IPS-20b (cell line): ENCODE measurements around the gene MKRN2OS.

Source experiments
- H3K27ac ChIP-seq: one replicate; pipeline ENCODE4 v1.5.1; 2013; ENCODE audit warnings: low read length
- H3K27me3 ChIP-seq: 2 replicates; pipeline ENCODE4 v1.6.1; 2013; ENCODE audit warnings: mild to moderate bottlenecking, low read length, inconsistent platforms; ENCODE audit not compliant: insufficient read depth
- H3K36me3 ChIP-seq: 2 replicates; pipeline ENCODE4 v1.6.1; 2013; ENCODE audit warnings: low read depth, mild to moderate bottlenecking, inconsistent platforms, low read length, moderate library complexity; ENCODE audit not compliant: insufficient read depth
- H3K4me1 ChIP-seq: 2 replicates; pipeline ENCODE4 v1.6.1; 2013; ENCODE audit warnings: mild to moderate bottlenecking, control low read depth, inconsistent platforms, low read length, moderate library complexity; ENCODE audit not compliant: insufficient read depth
- H3K4me3 ChIP-seq: 2 replicates; pipeline ENCODE4 v1.5.1; 2013; ENCODE audit warnings: mild to moderate bottlenecking, low read length, inconsistent platforms
- H3K9ac ChIP-seq: 2 replicates; pipeline ENCODE4 v1.6.1; 2013; ENCODE audit warnings: low read depth, mild to moderate bottlenecking, inconsistent platforms, low read length, moderate library complexity
- H3K9me3 ChIP-seq: 2 replicates; pipeline ENCODE4 v1.6.1; 2013; ENCODE audit warnings: mild to moderate bottlenecking, low read depth, low read length, inconsistent platforms; ENCODE audit not compliant: insufficient read depth

The MKRN2OS gene

GRCh38 chr3:12541625-12542024, 3.7 kb downstream of the MKRN2OS start:
- no peak overlapping the region for H3K4me3 ChIP-seq
- no peak overlapping the region for H3K27ac ChIP-seq
- no peak overlapping the region for H3K9ac ChIP-seq
- no peaks in the 10 kb centered on the region for H3K27me3 ChIP-seq
- H3K36me3 ChIP-seq: peaks cover 8% of the 10 kb centered on the region; the same call in 1 of the 2 replicates
- peaks cover 13% of the 10 kb centered on the region; the same call in 1 of the 2 replicates for H3K4me1 ChIP-seq
- no peaks in the 10 kb centered on the region for H3K9me3 ChIP-seq

DNA sequence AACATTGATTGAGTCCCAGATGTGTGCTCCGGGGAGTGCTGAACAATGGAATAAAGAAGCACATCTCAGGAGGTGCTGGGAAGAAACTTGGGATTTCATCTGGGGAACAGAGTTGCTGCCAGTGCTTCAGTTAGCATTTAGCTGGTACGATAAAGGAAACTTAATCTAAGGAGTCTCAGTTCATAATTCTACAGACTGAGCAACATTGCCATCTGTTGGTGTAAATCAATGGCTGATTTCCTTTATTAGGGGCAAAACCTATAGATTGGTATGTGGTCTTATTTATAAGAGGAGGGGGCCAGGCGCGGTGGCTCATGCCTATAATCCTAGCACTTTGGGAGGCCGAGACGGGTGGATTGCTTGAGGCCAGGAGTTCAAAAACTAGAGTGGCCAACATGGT, 8.9 kb downstream of the MKRN2OS start:
- Histone ChIP-seq H3K9ac (no peak overlapping the region), H3K36me3 (peaks cover 31% of the 10 kb centered on the region), H3K27ac (no peak overlapping the region), H3K4me1 (0 out of 2 replicates have a peak, but pooled peaks cover 3% of the 10 kb centered on the region), H3K9me3 (no peaks in the 10 kb centered on the region), H3K4me3 (no peak overlapping the region), H3K27me3 (no peaks in the 10 kb centered on the region)

DNA sequence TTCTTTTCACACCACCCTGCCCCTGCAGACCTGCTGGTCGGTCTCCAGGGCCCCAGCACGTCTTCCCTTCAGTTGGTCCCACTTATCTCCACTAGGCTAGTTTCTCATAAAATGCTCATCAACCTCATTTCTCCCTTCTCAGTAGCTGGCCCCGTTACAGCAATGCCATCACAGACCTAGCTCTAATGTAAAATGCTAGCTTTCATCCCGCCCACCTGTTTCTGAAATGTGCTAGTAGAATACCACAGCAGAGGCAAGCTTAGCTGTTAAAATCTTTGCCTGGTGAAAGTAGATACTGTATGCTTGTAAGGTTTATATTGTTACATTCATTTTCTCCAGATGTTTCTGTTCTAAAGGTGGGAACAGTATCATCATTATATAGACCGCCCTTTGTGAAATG, 13.1 kb downstream of the MKRN2OS start:
- H3K27ac ChIP-seq: no peak overlapping the region

DNA sequence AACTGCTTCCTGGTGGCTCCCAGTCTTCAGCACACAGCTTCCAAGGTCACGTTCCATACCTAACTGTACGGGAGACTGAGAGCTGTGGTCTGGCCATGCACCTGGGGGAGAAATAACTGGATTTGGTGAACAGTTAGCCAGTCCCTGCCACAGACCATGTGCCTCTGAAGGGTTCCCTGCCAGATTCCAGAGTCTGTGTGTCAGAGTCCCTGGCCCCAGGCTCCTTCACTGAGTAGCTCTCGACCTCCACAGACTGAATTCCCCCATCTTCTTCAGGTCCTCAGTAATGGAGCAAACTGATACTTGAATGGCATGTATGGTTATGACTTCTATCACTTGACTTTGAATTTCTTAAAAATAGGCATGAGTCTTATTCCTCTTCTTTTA, 17.5 kb downstream of the MKRN2OS start:
- Histone ChIP-seq H3K27ac (no peak overlapping the region), H3K4me3 (no peak overlapping the region), H3K36me3 (peaks cover 76% of the 10 kb centered on the region), H3K4me1 (no peaks in the 10 kb centered on the region), H3K9me3 (no peaks in the 10 kb centered on the region), H3K27me3 (no peaks in the 10 kb centered on the region), H3K9ac (no peak overlapping the region)

More for the DNA sequence above, 13.1 kb downstream of the MKRN2OS start:
- Histone ChIP-seq H3K9me3 (no peaks in the 10 kb centered on the region), H3K36me3 (peaks cover 55% of the 10 kb centered on the region), H3K4me3 (no peak overlapping the region), H3K4me1 (no peaks in the 10 kb centered on the region), H3K9ac (no peak overlapping the region), H3K27me3 (no peaks in the 10 kb centered on the region)

- peaks cover 57% of the 10 kb centered on the region for H3K36me3 ChIP-seq
Observed at GRCh38 chr3:12522721-12523120, 22.6 kb downstream of the MKRN2OS start.

DNA sequence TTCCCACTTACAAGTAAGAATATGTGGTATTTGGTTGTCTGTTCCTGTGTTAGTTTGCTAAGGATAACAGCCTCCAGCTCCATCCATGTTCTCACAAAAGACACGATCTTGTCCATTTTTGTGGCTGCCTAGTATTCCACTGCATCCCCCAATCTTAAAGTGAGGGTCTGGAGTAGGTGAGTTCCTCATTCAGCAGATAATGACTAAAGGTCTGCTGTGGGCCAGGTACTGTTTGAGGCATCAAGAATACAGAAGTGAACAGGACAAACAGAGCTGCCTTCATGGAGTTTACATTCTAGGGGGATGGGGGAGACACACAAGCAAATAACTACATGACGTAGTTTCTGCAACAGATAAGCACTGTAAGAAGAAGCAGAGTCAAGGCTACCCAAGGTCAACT, 24.3 kb downstream of the MKRN2OS start:
- H3K9ac ChIP-seq: no peak overlapping the region
- H3K27ac ChIP-seq: no peak overlapping the region
- H3K4me1 ChIP-seq: no peaks in the 10 kb centered on the region
- H3K4me3 ChIP-seq: no peak overlapping the region
- H3K27me3 ChIP-seq: no peaks in the 10 kb centered on the region
- peaks cover 41% of the 10 kb centered on the region for H3K36me3 ChIP-seq
- no peaks in the 10 kb centered on the region for H3K9me3 ChIP-seq

More at GRCh38 chr3:12522721-12523120, 22.6 kb downstream of the MKRN2OS start:
- Histone ChIP-seq H3K9ac (no peak overlapping the region), H3K27ac (no peak overlapping the region), H3K4me1 (no peaks in the 10 kb centered on the region), H3K4me3 (no peak overlapping the region), H3K9me3 (no peaks in the 10 kb centered on the region), H3K27me3 (no peaks in the 10 kb centered on the region)

DNA sequence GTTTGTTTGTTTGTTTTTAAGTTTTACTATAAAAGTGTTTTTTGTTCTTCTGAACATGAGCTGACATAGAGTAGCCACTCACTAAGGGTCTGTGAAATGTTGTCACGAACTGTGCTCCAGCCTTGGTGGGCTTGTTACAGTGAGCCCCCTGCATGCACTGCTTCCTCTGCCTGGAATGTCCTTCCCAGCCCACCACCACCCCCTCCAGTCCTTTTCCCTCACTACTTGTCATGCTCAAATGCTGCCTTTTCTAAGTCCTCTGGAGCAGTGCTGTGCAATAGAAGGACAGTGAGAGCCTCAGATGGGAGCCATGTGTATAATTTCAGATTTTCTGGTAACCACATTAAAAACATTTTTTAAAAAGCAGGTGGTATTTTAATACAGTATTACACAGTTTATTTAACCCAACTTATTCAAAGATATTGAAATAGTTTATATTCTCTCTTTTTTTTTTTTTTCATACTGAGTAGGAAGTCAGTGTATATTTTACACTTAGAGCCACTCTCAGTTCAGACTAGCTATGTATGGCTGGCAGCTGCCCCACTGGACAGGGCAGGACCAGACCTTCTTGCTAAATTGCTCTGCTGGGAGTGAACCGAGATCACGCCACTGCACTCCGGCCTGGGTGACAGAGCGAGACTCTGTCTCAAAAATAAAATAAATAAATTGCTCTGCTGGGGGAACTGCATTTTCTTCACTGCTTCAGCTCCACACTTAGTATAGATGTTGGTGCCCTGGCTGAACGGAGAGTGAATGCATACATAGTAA, 26.9 kb downstream of the MKRN2OS start:
- no peaks in the 10 kb centered on the region for H3K4me1 ChIP-seq
- no peak overlapping the region for H3K4me3 ChIP-seq
- no peaks in the 10 kb centered on the region for H3K9me3 ChIP-seq
- H3K27ac ChIP-seq: no peak overlapping the region
- no peaks in the 10 kb centered on the region for H3K27me3 ChIP-seq
- H3K36me3 ChIP-seq: peaks cover 45% of the 10 kb centered on the region
- H3K9ac ChIP-seq: no peak overlapping the region

DNA sequence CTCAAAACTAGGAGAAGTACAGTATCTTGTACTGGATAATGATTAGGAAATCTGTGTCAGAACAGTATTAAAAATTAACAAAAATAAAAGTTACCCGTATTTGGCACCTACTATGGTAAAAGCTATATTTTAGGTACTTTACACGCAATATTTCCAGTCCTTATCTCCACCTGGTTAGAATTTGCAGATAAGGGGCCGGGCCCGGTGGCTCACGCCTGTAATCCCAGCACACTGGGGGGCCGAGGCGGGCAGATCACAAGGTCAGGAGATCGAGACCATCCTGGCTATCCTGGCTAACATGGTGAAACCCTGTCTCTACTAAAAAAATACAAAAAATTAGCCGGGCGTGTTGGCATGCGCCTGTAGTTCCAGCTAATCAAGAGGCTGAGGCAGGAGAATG, 28.4 kb downstream of the MKRN2OS start:
- H3K9ac ChIP-seq: no peak overlapping the region
- peaks cover 32% of the 10 kb centered on the region for H3K36me3 ChIP-seq
- H3K4me3 ChIP-seq: no peak overlapping the region
- no peaks in the 10 kb centered on the region for H3K4me1 ChIP-seq
- H3K9me3 ChIP-seq: no peaks in the 10 kb centered on the region
- no peaks in the 10 kb centered on the region for H3K27me3 ChIP-seq
- H3K27ac ChIP-seq: no peak overlapping the region

DNA sequence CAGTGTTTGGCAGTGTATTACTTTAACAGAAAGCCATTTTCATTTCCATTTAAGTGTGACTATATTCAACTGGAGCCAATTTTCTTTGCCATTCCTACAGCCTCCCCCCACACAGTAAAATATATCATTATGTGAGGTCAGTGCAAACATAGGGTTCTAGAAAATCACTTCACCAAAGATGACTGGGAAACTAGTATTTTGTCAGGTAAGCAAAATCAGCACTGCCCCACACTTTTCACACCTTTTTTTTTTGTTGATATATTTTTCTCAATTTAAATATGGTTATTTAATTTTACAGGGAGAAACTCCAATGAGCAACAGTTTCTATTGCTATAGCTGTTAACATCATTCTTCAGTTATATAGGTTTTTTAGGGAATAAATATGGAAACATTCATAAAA, 29.7 kb downstream of the MKRN2OS start:
- Histone ChIP-seq H3K4me1 (no peaks in the 10 kb centered on the region), H3K36me3 (peaks cover 28% of the 10 kb centered on the region; the same call in 1 of the 2 replicates), H3K9ac (no peak overlapping the region), H3K9me3 (no peaks in the 10 kb centered on the region), H3K4me3 (no peak overlapping the region), H3K27ac (no peak overlapping the region), H3K27me3 (no peaks in the 10 kb centered on the region)

DNA sequence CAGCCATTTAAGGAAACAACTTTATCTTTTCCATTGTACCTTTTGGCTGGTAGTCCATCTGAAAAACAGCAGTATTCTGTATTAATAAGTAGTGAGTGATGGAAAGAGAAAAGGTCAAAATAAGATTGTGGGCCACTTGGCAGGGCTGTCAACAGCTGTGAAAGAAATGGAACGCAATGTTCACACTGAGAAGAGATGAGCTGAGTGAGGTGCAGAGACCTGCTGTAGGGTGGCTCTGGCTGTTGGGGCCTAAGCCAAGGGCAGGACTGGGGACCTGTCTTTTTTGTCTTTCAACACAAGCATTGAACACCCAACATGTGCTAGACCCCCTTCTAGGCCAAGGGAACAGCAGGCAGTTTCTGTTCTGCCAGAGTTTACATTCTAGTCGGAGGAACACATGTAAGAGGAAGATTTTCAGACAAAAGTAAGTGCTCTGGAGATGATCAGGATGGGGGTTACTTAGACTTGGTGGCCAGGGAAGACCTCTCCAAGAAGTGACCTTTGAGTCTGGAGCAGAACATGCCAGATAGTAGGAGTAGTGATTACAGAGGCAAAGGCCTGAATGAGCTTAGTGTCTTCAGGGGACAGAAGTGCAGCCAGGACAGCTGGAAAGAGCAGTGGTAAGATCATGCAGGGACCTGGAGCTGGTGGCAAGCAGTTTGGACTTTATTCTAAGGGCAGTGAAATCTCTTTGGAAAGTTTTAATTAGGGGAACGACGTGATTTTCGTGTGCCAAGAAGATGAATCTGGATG, 31.4 kb downstream of the MKRN2OS start:
- H3K4me1 ChIP-seq: no peaks in the 10 kb centered on the region
- H3K9ac ChIP-seq: no peak overlapping the region
- no peak overlapping the region for H3K27ac ChIP-seq
- no peaks in the 10 kb centered on the region for H3K27me3 ChIP-seq
- peaks cover 39% of the 10 kb centered on the region; the same call in 1 of the 2 replicates for H3K36me3 ChIP-seq
- no peak overlapping the region for H3K4me3 ChIP-seq
- no peaks in the 10 kb centered on the region for H3K9me3 ChIP-seq

- Histone ChIP-seq H3K36me3 (peaks cover 48% of the 10 kb centered on the region; the same call in 1 of the 2 replicates), H3K9ac (no peak overlapping the region), H3K27me3 (no peaks in the 10 kb centered on the region), H3K9me3 (no peaks in the 10 kb centered on the region), H3K4me1 (no peaks in the 10 kb centered on the region), H3K4me3 (no peak overlapping the region), H3K27ac (no peak overlapping the region)
Observed at GRCh38 chr3:12512534-12513118, 32.7 kb downstream of the MKRN2OS start.
